NCI-H146 treated with DMSO at 0.1 percent for 48 hours (cell line): ENCODE results near the gene TAS2R14.

Source experiments
- DNase-seq: peaks from one replicate; lab custom pipeline; 2025; ENCODE audit not compliant: unreplicated experiment; lab: John Stamatoyannopoulos, UW

The TAS2R14 gene, protein sequence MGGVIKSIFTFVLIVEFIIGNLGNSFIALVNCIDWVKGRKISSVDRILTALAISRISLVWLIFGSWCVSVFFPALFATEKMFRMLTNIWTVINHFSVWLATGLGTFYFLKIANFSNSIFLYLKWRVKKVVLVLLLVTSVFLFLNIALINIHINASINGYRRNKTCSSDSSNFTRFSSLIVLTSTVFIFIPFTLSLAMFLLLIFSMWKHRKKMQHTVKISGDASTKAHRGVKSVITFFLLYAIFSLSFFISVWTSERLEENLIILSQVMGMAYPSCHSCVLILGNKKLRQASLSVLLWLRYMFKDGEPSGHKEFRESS

DNA sequence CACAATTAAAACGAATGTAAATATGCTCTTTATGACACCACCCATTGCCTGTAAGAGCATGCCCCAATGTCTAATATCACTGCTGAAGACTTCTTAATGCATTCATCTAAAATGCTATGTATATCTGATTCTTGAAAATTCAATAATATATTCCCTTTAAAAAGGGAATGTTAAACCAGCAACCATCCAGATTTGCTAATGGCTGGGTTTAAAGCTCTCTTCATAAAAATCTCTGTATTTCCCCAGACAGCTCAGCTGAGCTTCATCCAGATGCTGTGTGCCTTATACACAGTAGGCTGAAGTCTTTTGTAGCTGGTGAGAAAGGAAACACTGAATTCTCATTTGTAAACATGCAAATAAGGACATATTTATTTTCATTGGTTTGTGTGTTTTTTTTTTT lies at the start of gene TAS2R14:
Gene TAS2R14, minus strand, starts transcription at position 101 of the 400 bp plus-strand sequence. Its CDS starts 56 bp downstream, at position 45.
- no peak for DNase-seq

DNA sequence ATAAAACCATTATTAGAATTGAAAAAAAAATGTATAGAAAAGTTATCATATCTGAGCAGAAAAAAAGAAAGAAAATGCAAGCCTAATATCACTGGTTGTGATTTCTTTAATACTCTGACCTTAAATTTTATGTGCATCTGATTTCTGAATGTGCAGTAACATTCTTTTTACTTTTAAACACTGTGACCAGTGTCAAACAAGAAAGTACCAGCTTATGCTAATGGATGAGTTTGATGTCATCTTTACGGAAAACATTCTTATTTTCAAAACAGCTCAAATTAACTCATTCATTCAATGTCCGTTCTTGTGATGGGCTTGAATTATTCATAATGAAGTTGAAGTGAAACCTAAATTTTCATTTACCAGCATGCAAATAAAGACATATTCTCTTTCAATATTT lies 47.7 kb upstream of the TAS2R14 start, which contains the start of gene TAS2R50:
Gene TAS2R50, minus strand, starts transcription at position 101 of the 400 bp plus-strand sequence. Its CDS starts 52 bp downstream, at position 49.
- no peak for DNase-seq

DNA sequence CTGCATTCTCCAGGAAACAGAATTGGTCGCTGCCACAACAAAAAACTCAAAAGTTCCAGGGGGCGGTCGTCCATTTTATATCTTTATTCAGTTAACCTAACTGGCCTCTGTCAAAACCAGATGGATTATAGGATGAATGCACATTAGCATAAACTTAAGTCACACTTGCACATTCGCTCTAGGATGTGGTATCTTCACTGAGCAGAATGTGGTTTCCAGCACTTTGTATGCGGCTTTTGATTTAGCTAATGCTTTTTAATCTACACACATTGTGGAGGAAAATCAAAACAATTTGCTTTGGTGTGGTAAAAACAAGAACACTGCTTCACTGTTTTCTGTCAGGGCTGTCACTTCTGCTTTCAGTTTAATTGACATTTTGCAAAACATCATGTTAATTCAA lies 43.2 kb upstream of the TAS2R14 start:
- DNase-seq, result no peak

DNA sequence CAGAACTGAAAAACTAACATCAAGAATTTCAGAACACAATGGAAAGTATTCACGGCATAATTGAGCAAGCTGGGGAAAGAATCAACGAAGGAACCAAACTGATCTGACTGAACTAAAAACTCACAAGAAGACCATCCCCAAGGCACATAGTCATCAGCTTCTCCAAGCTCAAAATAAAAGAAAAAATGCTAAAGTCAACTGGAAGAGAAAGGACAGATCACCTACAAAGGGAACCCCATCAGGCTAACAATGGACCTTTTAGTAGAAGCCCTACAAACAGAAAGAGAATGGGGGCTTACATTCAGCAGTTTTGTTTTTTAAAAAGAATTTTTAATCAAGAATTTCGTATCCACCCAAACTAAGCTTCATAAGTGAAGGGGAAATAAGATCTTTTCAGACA lies 35.9 kb upstream of the TAS2R14 start:
- DNase-seq, result no peak

DNA sequence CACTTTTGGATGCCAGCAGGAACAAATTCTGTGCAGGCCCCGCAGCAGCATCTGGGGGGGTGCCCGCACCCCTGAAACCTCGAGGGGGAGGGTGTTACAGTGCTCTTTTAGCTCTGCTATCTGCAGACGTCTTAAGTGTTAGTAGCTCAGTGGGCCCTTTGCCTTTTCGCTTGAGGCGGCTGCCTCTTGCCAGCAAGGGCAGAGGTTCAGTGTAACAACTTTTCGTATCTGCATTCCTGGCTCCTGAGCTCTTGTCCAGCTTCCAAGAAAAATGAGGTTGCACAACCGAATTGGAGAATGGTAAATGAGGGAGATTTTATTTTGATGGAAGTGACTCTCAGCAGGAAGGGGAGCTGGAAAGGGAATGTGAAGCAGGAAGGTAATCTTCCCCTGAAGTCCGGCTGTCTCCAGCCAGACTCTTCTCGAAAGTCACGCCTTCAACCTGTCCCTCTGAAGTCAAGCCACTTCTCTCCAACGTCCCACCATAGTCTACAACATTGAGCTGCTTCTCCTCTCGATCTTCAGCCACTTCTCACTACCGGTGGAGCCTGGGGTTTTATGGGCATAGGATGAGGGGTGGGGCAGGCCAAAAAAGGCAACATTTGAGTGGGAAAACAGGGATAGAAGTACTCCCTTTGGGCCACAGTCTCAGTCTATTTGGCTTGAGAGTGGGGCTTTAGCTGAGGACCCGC lies 29.8 kb upstream of the TAS2R14 start:
- DNase-seq, result no peak

DNA sequence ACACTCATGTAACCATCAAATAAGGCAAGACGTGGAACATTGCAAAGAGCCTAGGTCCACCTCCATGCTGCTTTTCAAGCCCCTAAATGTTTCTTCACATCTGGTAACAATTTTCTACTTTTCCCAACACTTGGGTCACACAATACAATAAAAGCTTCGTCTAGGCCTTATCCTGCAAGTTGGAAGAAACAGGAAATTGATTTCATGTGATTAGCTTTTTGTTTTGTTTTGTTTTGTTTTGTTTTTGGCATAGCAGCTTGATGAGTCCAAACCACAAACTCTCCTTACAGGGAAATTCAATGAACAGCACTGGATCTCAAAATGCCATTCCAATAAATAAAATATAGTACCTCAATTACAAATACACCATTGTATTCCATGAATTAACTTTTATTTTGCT lies 28.3 kb upstream of the TAS2R14 start:
- no peak for DNase-seq

DNA sequence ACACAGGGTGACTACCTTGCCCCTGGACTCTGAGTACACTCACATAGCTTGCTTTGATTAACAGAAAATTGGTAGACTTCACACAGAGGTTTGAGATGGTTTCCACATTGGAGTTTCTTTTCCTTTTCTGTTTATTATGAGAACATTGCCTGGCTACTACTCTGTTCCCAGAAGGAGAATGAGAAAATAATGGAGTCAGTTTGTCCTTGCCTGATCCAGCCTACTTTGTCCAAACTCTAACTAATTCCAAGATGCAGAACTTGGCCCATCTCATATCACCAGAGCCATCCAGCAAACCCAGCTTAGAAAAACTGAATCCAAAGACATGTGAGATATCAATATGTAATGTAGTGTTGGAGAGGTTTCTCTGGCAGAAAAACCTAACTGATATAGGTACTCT lies 27.3 kb upstream of the TAS2R14 start:
- no peak for DNase-seq

DNA sequence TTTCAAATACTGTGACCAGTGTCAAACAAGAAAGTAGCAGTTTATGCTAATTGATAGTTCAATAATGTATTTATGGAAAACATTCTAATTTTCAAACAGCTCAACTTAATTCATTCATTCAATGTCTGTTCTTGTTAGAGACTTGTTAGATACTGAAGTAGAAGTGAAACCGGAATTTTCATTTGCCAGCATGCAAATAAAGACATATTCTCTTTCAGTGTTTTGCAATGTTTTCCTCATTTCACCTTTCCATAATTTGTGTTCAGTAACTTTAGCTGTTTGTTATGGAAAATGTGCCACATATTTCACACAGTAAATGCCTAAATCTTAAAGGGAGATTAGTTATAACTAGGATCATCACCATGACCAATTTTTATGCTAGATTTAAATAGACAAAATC lies 26.4 kb upstream of the TAS2R14 start:
- DNase-seq, result no peak

DNA sequence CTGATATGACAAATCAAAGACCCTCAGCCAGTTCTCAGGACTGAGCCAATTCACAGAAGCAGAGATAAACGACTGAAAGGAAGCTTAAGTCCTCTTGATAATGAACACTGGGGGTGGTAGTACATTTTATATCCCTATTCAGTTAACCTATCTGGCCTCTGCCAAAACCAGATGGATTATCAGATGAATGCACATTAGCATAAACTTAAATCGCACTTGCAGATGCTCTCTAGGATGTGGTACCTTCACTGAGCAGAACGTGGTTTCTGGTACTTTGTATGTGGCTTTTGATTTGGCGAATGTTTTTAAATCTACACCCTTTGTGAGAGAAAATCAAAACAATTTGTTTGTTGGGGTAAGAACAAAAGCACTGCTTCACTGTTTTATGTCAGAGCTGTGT lies 21.1 kb upstream of the TAS2R14 start:
- DNase-seq, result no peak

DNA sequence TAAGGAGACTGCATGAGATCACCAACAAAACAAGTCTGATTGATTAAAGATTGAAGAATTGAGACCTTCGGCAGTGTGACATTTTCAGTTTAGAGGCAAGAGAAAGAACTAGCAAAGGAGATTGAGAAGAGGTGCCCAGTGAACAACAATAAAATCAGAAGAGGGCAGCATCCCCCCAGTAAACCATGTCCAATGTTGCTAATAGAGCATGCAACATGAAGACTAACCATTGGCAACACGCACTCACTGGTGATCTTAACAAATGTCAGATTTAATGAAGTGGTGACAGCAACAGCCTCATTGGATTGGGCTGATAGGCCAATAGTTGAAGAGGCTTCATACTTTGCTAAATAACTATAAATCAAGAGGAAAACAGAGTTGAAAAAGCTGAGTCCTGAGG lies 20.7 kb upstream of the TAS2R14 start:
- DNase-seq, result no peak

DNA sequence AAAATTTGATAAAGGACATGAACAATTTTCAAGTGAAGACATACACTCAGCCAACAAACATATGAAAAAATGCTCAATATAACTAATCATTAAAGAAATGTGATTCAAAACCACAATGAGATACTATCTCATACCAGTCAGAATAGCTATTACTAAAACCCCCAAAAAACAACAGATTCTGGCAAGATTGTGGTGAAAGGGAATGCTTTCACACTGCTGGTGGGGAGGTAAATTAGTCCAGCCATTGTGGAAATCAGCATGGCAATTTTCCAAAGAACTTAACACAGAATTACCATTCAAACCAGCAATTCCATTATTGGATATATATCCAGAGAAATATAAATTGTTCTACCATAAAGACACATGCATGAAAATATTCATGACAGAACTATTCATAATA lies 18.7 kb upstream of the TAS2R14 start:
- DNase-seq, result no peak

DNA sequence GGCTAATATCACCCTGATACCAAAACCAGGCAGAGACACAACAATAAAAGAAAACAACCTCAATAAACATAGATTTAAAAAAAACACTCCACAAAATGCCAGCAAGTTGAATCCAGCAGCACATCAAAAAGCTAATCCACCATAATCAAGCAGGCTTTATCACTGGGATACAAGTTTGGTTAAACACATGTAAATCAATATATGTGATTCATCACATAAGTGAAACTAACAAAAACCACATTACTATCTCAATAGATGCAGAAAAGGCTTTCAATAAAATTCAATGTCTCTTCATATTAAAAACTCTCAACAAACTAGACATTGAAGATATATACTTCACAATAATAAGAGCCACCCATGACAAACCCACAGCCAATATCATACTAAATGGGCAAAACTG lies 17.0 kb upstream of the TAS2R14 start:
- DNase-seq, result no peak

DNA sequence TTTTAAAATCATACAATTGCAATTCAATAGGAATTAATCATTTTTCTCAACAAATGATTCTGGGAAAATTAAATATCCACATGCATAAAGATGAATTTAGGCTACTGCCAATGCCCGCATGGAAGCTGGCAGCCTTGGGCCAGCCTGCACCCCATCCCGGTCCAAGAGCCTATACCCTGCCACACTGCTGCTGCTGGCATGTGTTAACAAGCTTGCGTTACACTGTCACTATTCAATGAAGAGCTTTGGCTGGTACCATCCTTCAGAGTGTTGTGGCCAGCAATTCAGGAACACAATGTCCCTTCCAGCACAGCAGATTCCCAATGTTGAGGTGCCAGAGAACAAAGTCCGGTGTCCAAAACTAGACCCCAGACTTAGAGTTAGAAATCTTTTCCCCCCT lies 13.6 kb upstream of the TAS2R14 start:
- DNase-seq, result no peak

DNA sequence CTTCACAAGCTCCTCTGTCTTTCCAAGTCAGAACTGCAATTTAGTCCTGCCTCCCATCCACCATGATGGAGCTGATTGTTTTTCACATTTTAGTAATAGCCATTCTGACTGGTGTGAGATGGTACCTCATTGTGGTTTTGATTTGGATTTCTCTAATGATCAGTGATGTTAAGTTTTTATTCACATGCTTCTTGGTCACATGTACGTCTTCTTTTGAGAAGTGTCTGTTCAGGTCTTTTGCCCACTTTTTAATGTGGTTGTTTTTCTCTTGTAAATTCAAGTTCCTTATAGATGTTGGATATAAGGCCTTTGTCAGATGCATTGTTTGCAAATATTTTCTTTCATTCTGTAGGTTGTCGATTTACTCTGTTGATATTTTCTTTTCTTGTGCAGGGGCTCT lies 4.1 kb upstream of the TAS2R14 start:
- no peak for DNase-seq

DNA sequence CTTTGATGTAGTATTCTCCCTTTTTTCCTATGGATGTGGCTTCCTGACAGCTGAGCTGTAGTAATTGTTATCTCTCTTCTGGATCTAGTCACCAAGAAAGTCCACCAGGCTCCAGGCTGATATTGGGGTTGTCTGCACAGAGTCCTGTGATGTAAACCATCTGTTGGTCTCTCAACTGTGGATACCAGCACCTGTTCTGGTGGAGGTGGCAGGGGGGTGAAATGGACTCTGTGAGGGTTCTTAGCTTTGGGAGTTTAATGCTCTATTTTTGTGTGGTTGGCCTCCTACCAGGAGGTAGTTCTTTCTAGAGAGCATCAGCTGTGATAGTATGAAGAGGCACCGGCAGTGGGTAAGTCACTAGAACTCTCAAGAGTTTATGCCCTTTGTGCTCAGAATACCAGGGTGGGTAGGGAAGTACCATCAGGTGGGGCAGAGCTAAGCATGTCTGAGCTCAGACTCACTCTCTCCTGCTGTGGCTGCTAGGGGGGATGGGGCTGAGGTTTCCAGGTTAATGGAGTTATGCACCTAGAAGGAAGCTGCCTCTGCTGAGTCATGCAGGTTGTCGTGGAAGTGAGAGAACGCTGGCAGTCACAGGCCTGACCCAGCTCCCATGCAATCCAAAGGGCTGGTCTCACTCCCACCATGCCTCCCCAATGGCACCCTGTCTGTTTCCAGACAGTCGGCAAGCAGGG lies 3.0 kb upstream of the TAS2R14 start:
- DNase-seq, result no peak

DNA sequence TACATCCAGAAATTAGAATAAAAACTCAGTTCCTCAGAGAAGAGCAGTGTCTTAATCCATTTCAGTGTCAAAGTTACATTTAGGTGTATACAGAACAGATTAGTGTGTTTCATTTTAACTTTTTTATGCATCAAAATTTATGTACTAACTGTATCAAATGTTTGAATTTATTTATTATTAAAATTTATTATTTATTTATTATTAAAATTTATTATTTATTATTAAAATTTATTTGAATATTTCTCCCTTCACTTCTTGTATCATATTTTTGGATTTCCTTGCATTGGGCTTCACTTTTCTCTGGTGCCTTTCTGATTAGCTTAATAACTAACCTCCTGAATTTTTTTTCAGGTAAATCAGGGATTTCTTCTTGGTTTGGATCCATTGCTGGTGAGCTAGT lies 2.3 kb upstream of the TAS2R14 start:
- no peak for DNase-seq

DNA sequence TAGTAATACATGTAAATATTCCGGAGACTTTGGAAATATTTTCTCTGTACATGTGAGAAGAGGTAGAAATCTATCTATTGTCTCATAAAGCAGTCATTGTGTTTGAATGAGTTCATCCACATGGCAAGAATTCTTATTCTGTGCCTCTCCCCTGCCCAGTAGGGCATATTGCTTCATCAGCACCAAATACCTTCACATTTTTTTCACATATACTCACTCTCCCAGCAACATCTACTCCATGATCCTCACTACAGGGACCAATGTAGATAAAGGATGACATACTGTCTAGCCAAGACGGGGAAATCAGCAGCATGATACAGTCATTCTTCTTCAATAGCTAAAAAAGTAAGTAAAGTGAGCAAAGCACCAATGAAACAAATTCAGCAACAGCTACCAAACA lies 1.3 kb upstream of the TAS2R14 start:
- DNase-seq, result no peak

DNA sequence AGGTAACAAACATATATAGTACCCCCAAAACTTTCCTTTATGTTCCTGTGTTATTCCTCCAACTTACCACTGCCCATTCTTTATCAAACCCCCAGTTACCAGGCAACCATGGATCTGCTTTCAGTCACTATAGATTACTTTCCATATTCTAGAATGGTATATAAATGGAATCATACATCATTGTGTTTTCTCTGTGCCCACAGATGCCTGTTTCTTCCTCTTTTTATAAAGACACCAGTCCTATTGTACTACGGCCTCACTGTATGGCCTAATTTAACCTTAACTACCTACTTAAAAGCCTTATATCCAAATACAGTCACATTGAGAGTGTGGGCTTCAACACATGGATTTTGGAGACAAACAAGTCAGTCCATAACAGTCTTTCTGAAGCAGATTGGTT lies 2.6 kb downstream of the TAS2R14 start:
- DNase-seq, result no peak

DNA sequence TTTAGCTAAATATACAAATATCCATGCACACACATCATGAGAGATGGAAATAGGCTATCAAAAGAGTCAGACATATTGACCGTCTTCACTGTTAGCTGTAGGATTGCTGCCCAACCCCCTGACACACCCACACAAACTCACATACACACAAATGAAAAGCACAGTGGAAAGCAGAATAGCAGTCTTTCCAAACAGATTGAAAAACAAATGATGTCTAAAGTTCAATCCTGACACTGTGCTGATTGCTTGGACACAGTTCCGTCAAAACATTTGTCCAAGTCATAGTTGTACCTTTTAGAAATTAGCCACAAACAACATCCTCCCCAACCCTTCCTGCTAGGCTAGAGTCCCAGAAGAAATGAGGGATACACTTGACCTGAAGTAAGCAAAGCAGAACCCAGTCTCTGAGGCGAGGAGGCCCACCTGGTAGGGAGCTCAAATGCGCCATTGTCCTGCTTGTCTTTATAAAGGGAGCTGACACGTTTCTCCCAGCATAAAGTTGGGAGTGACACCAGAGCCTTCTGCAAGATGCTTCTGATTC lies 10.2 kb downstream of the TAS2R14 start, which contains the start of gene PRH2:
Gene PRH2, plus strand, starts transcription at position 491 of the 541 bp plus-strand sequence. Its CDS starts 38 bp downstream, at position 529.
- DNase-seq, result no peak

DNA sequence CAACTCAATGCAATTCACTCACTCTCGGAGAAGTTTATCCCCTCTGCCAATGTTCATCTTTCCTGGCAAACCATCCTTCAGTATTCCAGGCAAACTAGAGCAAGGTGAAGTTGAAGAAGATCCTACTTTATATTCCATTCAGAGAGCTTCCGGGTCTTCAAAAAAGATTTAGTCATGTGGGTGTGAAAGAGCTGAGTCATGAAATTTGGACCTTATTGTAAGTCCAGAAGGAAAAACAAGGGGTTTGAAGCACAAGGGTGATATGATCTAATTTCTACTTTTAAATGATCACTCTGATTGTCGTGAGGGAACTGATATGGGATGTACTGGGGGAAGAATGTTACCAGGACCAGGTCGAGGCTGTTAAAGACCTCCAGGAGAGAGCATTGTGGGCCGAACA lies 12.8 kb downstream of the TAS2R14 start:
- DNase-seq, result no peak

DNA sequence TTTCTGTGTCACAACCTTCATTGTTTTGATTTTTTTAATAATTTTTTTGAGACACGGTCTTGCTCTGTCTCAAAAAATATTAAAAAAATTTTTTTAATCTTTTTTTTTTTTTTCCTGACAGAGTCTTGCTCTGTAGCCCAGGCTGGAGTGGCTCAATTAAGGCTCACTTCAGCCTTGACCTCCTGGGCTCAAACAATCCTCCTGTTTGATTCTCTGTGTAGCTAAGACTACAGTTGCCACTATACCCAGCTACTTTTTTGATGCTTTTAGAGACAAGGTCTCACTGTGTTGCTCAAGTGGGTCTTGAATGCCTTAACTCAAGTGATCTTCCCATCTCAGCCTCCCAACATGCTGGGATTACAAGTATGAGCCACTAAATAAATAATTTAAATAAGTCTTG lies 19.3 kb downstream of the TAS2R14 start:
- no peak for DNase-seq

DNA sequence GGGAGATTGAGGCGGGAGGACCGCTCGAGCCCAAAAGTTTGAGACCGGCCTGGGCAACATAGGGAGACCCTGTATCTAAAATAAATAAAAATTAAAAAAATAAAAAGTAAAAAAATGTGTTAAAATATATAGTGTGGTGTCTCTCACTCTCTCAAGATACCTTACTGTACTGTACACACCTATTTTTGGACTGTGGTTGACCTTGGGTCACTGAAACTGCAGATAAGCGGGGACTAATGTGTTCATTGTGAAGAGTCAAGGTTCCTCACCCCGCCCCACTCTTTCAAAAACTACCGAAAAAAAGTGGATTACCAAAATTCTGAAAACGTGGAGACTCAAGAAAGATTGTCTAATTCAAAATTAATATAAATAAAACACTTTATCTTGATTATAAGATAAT lies 28.7 kb downstream of the TAS2R14 start:
- DNase-seq, result no peak
